ENCODE results near the gene TBC1D3D. TPM values are rescaled to one million over a fixed set of nuclear protein-coding genes. Genes with fewer than 3 reads are reported as not detected.
"Not testable (repeated sequence)": the region's sequence is repeated elsewhere in the genome, so short reads cannot be mapped to it uniquely, and the experiment has no call there.

The TBC1D3D gene
- total RNA-seq (under 1 TPM in 1 of 2 experiments, not detected in 1; 0.50 TPM), polyA plus RNA-seq (under 1 TPM in 1 of 2 donors, not detected in 1; 0.09 TPM)

DNA sequence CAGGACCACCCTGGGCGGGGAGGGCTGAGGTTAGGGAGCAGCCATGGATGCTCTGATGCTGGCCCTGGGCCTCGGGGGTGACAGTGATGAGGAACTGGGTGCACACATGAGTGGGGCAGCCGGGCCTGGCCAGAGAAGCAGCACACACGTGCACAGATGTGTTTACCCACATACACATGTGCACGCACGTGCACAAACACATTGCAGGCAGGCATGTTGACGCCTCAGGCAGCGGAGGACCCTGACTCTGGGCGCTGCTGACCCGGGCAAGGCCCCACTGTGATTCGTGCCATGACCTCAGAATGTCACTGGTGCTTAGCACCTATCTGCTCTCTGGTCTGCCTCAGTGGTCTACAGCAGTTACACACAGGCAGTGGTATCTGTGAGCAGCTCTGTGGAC, at the start of gene TBC1D3D:
TSS of gene TBC1D3D (plus strand) at position 301 of the 400 bp plus-strand sequence. CDS start 1,585 bp downstream, outside the sequence.
- H3K27ac Mint-ChIP-seq; intact Hi-C loops (cut with micrococcal nuclease); H3K4me1 ChIP-seq (ENCODE audit: insufficient read depth, low read length); H3K36me3 Mint-ChIP-seq; CTCF ChIA-PET (ENCODE audit: partially characterized antibody); H3K27me3 ChIP-seq (ENCODE audit: insufficient read depth, low read length); POLR2A ChIA-PET (ENCODE audit: partially characterized antibody); H3K9me3 Mint-ChIP-seq; H3K4me1 Mint-ChIP-seq; H3K27ac ChIP-seq (ENCODE audit: low read depth, low read length); H3K27me3 Mint-ChIP-seq; H3K4me3 Mint-ChIP-seq; DNase-seq; H3K9me3 ChIP-seq (ENCODE audit: control insufficient read depth in 1 of 2, low read length in 2 of 2); H3K4me3 ChIP-seq (ENCODE audit: low read length in 2 of 2); H3K36me3 ChIP-seq (ENCODE audit: insufficient read depth, low read length): not testable (repeated sequence)

DNA sequence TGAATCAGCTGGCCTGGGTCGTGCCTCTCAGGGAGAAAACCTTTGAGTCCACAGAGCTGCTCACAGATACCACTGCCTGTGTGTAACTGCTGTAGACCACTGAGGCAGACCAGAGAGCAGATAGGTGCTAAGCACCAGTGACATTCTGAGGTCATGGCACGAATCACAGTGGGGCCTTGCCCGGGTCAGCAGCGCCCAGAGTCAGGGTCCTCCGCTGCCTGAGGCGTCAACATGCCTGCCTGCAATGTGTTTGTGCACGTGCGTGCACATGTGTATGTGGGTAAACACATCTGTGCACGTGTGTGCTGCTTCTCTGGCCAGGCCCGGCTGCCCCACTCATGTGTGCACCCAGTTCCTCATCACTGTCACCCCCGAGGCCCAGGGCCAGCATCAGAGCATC, 14.8 kb upstream of the TBC1D3D start, which contains the start of gene TBC1D3L:
TSS of gene TBC1D3L (minus strand) at position 101 of the 400 bp plus-strand sequence. CDS start 1,540 bp downstream, outside the sequence.
- H3K4me3 ChIP-seq (ENCODE audit: low read length in 2 of 2); H3K9me3 ChIP-seq (ENCODE audit: control insufficient read depth in 1 of 2, low read length in 2 of 2); H3K27ac ChIP-seq (ENCODE audit: low read depth, low read length); H3K27me3 ChIP-seq (ENCODE audit: insufficient read depth, low read length); POLR2A ChIA-PET (ENCODE audit: partially characterized antibody); DNase-seq; H3K4me1 ChIP-seq (ENCODE audit: insufficient read depth, low read length); H3K4me1 Mint-ChIP-seq; CTCF ChIA-PET (ENCODE audit: partially characterized antibody); H3K36me3 ChIP-seq (ENCODE audit: insufficient read depth, low read length); H3K27me3 Mint-ChIP-seq; H3K4me3 Mint-ChIP-seq; intact Hi-C loops (cut with micrococcal nuclease); H3K27ac Mint-ChIP-seq; H3K36me3 Mint-ChIP-seq; H3K9me3 Mint-ChIP-seq: not testable (repeated sequence)

Other genes with a start within 250 kb of the TBC1D3D start
- not detected for gene TBC1D3K, start 79.6 kb upstream of the TBC1D3D start, total RNA-seq
- not detected for gene TBC1D3K, start 79.6 kb upstream of the TBC1D3D start, polyA plus RNA-seq
- 10 to 100 TPM; 35.7 to 35.8 TPM for gene TBC1D3L, start 14.9 kb upstream of the TBC1D3D start, total RNA-seq
- gene TBC1D3L, start 14.9 kb upstream of the TBC1D3D start, polyA plus RNA-seq: 1 to 10 TPM in 1 of 2 donors, not detected in 1; 1.7 TPM
- gene TBC1D3C, start 64.7 kb downstream of the TBC1D3D start, total RNA-seq: not detected
- gene TBC1D3C, start 64.7 kb downstream of the TBC1D3D start, polyA plus RNA-seq: not detected
- gene TBC1D3E, start 124.0 kb downstream of the TBC1D3D start, total RNA-seq: under 1 TPM in 1 of 2 experiments, not detected in 1; 0.17 TPM
- gene TBC1D3E, start 124.0 kb downstream of the TBC1D3D start, polyA plus RNA-seq: not detected
- gene TBC1D3, start 188.6 kb downstream of the TBC1D3D start, total RNA-seq: not detected
- gene TBC1D3, start 188.6 kb downstream of the TBC1D3D start, polyA plus RNA-seq: not detected